Thoracic aorta (tissue), 2 donors: Measurements from ENCODE around the gene NOS3. TPM values are rescaled to one million over a fixed set of nuclear protein-coding genes. Genes with fewer than 3 reads are reported as not detected.

Source experiments
- ATAC-seq: fragments of 150-250 bp; one replicate; pipeline ENCODE4 v1.8.0; 2017; ENCODE audit warnings: low read depth; ENCODE audit not compliant: insufficient number of reproducible peaks, low FRiP score
- DNase-seq: peaks from one replicate; pipeline ENCODE4 v3.0.0-alpha.2; 2020; ENCODE audit warnings: low spot score
- H3K27ac ChIP-seq, 2 donors: fragments of 200-600 bp; sonication (generic); 1 replicate in 1 of 2; 2 replicates in 1 of 2; pipeline ENCODE4 v1.5.1; 2016; ENCODE audit warnings: mild to moderate bottlenecking in 2 of 2, moderate library complexity in 2 of 2
- H3K27me3 ChIP-seq: fragments of 200-600 bp; sonication (generic); replicated peaks from 2 replicates; pipeline ENCODE4 v1.6.0; 2016; ENCODE audit warnings: mild to moderate bottlenecking; ENCODE audit not compliant: insufficient read depth
- H3K36me3 ChIP-seq: fragments of 200-600 bp; sonication (generic); one replicate; pipeline ENCODE4 v1.5.1; 2016
- H3K4me1 ChIP-seq, 2 donors: fragments of 200-600 bp; sonication (generic); 1 replicate in 1 of 2; 2 replicates in 1 of 2; pipeline versions ENCODE4 v1.5.1 to v1.6.0; 2016; ENCODE audit warnings: low read depth in 2 of 2, mild to moderate bottlenecking in 1 of 2; ENCODE audit not compliant: control insufficient read depth in 1 of 2
- H3K4me3 ChIP-seq: fragments of 200-600 bp; sonication (generic); 2 replicates; pipeline ENCODE4 v1.5.1; 2016; ENCODE audit warnings: mild to moderate bottlenecking
- H3K9me3 ChIP-seq: fragments of 200-600 bp; sonication (generic); 2 replicates; pipeline ENCODE4 v1.5.1; 2016
- CTCF ChIP-seq: fragments of 200-600 bp; sonication (generic); IDR thresholded peaks from one replicate; pipeline ENCODE4 v1.5.1; 2019; ENCODE audit warnings: antibody characterized with exemption
- total RNA-seq, 2 donors: library from RNA; depleted of rRNA; stranded (reverse); fragments of >200 nt; gene quantifications; one replicate each; pipeline versions ENCODE4 v1.1.0 to v1.2.3, GENCODE V29; 2016

NOS3 gene
- total RNA-seq, 2 donors from 2014 or later: 8.4 to 18.6 TPM

GRCh38 chr7:150956395-150957132 is 34.3 kb upstream of the NOS3 start:
- Histone ChIP-seq H3K4me3 (no peak overlapping the region), H3K36me3 (no peaks in the 10 kb centered on the region), H3K9me3 (no peaks in the 10 kb centered on the region), H3K27ac (no peak overlapping the region), H3K4me1 (peaks cover 8 to 11% of the 10 kb centered on the region in 2 donors), H3K27me3 (no peaks in the 10 kb centered on the region)
- no peak for TF ChIP-seq CTCF
- DNase-seq: no peak
- ATAC-seq: no peak

DNA sequence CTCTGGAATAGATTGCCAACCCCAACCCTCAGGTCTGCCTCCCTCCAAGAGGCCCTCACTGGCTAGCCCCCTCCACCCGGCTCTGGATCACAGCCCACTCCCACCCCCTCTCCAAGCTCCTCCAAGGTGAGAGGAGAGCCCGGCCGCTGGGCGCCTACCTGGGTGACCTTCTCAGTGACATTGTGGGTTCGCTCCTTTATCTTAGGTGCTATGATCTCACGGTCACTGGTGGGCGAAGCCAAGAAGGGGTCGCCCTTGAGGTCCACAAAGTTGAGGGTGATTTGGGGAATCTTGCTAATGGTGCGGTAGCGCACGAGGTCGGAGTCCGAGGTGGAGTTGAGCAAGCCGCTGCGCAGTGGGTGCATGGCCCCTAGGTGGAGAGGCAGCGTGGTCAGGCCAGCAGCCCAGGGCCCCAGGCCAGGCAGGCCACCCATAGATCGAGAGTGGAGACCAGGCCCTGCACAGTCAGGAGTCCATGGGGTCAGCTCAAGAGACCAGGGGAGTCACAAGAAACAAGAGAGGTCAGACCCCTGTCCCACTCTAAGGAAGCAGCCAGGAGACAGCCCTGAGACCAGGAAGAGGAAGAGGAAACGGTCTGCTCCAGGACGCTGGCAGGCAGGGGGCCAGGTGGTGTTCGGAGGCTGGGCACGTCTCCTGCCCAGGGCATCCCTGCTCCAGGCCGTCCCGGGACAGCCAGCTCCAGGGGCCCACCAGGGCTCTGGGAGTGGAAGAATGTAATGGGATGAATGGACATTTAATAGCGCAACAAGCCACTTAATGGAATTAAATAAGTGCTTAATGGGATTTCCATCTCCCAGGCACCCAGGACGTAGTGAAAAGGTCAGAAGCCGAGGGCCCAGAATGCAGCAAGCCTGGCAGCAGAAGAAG is 33.4 kb upstream of the NOS3 start:
- H3K27me3 ChIP-seq: no peaks in the 10 kb centered on the region
- no peak for ATAC-seq
- DNase-seq: no peak
- H3K27ac ChIP-seq: no peak overlapping the region
- no peaks in the 10 kb centered on the region for H3K36me3 ChIP-seq
- no peak overlapping the region for H3K4me3 ChIP-seq
- H3K4me1 ChIP-seq: peaks cover 8 to 11% of the 10 kb centered on the region in 2 donors
- TF ChIP-seq CTCF: no peak
- no peaks in the 10 kb centered on the region for H3K9me3 ChIP-seq

- no peak for DNase-seq
- Histone ChIP-seq H3K9me3 (no peaks in the 10 kb centered on the region), H3K27ac (no peak overlapping the region), H3K27me3 (no peaks in the 10 kb centered on the region), H3K4me3 (no peak overlapping the region), H3K36me3 (no peaks in the 10 kb centered on the region), H3K4me1 (peaks cover 8 to 11% of the 10 kb centered on the region in 2 donors)
- TF ChIP-seq CTCF: no peak
- ATAC-seq: no peak
These were observed 32.7 kb upstream of the NOS3 start for GRCh38 chr7:150958062-150958552.

DNA sequence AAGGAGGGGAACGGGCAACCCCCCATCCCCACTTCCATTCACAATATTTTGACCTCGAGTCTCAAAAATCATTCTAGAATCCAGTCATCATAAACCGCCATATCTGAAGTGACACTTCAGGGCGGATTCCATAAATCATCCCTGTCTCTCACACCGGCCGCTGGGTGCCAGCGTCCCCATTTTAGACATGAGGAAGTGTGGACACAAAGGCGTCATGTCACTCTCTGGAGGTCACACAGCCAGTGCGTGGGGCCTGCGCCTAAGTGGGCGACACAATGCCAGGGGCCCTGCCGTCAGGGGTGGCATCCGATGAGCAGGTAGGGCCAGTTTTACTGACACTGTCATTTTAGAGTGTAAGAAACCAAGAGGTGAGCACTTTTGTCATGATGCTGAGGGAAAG is 32.2 kb upstream of the NOS3 start:
- ATAC-seq (no peak), DNase-seq (no peak)
- Histone ChIP-seq H3K9me3 (no peaks in the 10 kb centered on the region), H3K4me3 (no peak overlapping the region), H3K4me1 (peaks cover 8 to 11% of the 10 kb centered on the region in 2 donors), H3K36me3 (no peaks in the 10 kb centered on the region), H3K27ac (no peak overlapping the region), H3K27me3 (no peaks in the 10 kb centered on the region)
- no peak for TF ChIP-seq CTCF

GRCh38 chr7:150959081-150959480 is 31.7 kb upstream of the NOS3 start:
- H3K4me3 ChIP-seq: no peak overlapping the region
- H3K27ac ChIP-seq: no peak overlapping the region
- no peaks in the 10 kb centered on the region for H3K9me3 ChIP-seq
- no peak for TF ChIP-seq CTCF
- no peaks in the 10 kb centered on the region for H3K36me3 ChIP-seq
- ATAC-seq: no peak
- no peaks in the 10 kb centered on the region for H3K27me3 ChIP-seq
- DNase-seq: no peak
- H3K4me1 ChIP-seq: peaks cover 8 to 11% of the 10 kb centered on the region in 2 donors
